Fibroblast of peridontal ligament (primary cell): Measurements from ENCODE around the gene RHBDF1.

Source experiments
- DNase-seq: peaks from one replicate; pipeline ENCODE4 v3.0.0-alpha.2; 2010; ENCODE audit errors: extremely low read depth

Gene RHBDF1

DNA sequence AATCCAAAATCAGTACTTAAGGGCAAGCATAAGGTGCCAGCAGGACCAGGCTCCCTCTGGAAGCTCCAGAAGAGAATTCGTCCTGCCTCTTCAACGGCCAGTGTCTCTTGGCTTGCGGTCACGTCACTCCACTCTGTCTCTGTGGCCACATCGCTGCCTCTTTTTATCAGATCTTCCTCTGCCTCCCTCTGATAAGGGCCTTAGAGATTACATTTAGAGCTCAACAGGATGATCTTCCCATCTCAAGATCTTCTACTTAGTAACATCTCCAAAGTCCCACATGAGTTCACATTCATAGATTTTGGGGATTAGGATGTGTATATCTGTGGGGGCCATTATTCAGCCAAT, 22.5 kb upstream of the RHBDF1 start:
- DNase-seq = no peak

DNA sequence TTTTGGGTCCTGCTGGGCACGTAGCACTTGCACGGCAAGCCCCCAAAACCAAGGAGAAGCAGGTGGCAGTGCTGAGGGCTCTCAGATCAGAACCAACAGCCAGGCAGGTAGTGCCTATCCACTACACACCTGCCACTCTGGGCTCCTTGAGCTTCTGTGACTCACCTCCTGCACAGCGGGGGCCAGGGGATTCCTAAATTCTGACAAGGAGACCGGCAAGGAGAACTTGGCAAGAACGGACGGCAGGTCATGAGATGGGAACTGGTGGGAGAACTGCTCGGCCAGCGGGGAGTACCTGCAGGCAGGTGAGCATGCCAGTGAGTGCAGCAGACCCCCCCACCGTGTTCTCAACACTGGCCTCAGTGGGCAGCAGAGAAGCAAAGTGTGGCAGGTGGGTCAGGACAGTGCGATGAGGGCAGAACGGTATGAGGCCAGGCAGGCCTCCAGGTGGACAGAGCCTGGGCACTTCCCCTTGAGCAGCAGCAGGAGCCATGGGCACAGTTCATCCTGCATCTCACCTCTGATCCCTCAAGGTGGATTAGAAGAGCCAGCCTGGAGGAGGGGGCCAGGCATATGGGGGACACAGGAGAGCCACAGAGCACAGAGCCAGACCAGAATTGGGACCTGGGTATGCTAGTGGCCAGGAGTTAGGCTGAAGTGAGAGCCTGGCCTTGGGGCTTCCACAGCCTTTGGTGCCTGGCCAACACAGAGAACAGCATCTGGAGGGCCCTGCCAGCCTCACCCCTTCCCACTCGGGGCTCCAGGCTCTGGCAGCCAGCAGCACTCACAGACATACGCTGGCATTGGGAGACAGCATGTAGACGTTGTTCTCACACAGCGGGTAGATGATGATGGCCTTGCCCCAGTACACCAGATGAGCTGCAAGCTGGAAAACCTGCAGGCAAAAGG, 20.3 kb upstream of the RHBDF1 start:
- no peak for DNase-seq

DNA sequence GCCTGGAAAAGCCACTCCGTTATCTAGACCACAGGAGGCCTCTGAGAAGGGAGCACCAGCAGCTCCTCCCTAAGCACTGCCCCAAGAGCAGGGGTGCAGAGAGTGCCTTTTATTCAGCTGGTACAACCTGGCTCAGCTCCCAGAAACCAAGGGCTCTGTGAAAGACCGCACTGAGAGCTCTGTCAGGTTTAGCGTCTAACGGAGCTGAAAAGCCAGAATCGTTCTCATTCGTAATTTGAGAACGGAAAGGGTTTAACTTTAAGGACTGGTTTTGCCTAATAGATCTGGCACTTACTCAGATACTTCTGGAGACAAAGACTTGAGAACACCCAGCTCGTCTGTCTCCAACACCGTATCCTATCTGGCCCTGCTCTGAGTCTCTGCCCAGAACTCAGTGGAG, 19.1 kb upstream of the RHBDF1 start:
- DNase-seq = peak; percentile 76

DNA sequence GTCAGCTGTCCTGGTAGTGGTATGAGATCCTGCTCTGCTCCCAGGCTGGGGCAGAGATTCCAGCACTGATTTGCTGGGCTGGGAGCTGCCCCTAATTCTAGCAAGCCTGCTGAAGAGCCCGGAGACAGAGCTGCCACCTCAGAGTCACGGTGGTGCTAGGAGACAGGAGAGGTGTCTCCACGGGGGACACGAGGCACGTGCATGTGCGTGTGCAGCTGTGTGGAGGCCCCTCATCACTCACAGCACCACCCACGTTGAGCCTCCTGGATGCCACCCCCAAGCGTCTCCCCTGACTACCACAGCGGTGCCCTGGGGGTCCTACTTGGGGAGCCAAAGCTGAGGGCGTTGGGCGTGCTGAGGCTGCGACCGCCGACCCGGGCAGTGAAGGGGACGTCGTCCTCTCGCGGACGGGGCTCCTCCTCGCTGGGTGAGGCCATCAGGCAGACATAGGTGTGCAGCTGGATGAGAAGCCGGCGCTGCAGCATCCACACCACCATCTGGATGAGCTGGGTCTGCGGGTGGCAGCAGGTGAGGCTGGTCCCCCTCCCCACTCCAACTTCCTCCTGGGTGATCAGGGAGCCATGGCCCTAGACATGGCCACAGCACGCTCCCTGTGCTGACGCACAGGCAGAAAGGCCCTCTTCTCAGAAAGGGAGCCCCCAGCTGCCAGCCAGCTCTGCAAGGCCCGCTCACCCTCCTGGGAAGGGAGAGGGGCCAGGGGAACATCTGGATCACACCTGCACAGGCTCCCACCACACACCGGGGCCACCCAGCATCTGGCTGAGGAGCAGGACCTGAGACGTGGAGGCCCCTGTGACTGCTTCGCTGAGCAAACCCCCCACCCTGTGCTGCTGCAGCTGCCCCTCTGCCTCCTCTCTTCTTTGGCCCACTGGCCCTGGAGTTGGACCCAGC, 17.2 kb upstream of the RHBDF1 start:
- DNase-seq = no peak

DNA sequence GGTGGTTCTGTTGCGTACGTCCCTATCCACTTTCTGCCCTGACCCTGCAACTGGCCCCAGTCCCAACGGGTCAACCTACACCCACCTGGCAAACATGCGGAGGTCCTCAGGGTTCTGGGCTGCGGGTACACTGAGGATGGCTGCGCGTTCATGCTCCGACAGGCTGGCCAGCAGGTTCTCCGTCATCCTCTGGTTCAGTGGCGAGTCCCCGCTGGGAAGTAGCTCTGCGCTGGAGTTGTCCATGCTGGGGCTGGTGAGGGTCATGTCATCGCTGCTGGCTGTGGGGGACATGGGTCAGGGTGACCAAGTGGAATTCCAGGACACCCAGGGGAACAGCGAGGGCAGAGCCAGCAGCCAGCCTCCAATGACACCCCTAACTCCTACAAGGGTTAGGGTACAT, 16.2 kb upstream of the RHBDF1 start:
- DNase-seq = no peak

DNA sequence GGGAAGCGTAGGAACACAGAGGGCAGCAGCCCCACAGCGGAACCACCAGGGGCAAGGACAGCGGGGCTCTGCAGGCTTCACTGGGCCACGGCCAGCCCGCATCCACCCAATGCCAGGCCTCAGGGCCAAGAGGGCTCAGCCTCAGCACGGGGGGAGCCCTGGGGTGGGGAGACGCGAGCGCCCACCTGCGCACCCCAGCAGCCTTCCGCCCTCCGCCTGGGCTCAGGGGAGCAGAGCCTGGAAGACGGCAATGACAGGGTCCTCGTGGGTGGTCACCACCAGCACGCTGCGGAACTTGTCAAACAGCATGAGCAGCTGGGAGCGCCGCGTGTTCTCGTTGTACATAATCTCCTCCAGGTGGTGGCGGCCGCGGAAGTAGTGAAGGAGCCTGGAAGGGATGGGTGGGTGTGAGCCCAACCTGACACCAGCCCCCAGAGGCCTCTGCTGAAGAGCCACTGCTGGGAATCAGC, 14.1 kb upstream of the RHBDF1 start:
- no peak for DNase-seq

DNA sequence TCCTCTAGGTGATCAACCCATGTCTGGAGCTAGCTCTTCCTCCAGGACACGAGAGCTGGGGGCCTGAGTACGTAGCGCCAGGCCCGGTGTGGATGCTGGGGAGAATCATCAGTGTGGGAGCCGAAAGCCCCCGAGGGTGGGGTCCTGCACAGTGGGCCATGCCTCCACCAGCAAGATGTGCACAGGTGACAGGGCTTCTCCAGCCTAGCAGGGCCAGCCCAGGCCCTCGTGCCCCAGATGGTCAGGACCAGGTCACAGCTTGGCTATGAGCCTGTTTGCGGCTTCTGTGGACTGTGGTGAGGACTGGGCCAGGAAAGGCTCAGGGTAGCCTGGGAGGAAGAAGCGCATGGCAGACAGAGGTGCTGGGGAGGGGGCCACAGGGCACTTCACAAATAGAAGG, 13.4 kb upstream of the RHBDF1 start:
- DNase-seq = no peak

DNA sequence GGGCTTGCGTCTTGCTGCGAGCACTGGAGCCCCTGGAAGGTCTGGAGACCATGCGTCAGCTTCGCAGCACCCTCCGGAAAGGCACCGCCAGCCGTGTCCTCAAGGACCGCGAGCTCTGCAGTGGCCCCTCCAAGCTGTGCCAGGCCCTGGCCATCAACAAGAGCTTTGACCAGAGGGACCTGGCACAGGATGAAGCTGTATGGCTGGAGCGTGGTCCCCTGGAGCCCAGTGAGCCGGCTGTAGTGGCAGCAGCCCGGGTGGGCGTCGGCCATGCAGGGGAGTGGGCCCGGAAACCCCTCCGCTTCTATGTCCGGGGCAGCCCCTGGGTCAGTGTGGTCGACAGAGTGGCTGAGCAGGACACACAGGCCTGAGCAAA, 13.0 kb upstream of the RHBDF1 start:
- DNase-seq = no peak

DNA sequence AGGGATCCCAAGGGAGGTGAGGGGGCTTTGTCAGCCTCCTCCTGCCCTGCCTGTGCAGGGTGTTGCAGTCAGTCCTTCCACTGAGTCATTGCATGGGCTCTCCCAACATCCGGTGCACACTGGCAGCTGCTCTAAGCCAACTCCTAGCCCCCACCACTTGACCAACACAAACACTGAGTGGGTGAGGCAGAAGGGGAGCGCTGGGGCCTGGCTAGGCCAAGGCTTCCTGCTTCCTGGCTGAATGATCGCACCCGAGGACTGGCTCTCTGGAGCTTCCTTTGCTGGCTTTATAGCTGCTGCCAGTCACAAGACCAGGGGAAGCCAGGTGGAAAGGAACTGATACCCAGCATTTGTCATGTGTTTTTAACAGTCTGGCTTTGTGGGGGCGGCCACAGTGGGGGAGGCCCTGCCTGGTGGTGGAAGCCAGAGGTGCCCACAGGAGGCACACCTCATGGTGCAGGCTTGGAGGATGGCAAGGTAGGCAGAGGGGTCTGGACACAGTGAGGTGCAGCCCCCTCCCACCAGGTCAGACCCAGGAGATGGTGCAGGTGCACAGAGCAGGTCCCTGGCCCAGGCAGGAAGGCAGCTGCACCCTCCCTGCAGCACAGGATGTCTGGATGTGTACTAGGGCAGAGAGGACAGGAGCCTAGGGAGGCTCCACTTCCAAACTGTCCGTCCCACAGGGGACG, 12.4 kb upstream of the RHBDF1 start:
- DNase-seq = peak; percentile 88

DNA sequence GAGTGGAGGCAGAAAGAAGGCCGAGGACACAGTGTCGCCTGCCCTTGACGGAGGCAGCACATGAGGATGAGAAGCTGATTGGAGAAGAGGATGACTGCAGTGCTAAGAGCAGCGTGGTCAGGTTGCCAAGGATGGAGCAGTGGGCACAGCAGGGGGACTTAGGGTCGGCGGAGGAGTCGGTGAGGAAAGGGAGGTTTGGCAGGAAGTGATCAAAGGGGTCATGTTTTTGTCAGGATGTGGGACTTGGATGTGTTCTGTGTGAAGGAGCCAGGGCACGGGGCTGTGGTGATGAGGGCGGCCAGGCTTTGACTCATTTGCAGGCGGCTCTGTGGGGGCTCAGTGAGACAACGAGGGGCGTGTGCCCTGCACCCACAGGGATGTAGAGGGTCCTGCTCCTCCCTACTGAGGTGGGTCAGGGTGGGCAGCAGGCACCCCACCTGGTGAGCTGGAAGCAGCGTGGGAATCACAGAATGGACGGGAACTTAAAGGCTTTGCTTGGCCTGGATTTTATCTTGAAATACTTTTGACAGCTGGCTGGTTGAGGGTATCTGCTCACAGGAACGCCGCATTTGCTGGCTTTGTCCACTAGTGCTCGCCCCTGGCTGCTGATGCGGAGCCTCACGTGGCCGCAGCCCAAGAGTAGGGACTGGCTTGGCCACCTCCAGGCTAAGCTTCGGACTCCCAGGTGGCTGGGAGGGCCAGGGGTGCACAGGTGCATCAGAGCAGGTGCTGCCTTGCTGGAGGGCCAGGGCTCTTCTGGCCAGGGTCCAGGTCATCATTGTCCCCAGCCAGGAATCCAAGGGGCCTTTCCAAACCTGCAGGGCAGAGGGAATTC, 11.6 kb upstream of the RHBDF1 start:
- no peak for DNase-seq

DNA sequence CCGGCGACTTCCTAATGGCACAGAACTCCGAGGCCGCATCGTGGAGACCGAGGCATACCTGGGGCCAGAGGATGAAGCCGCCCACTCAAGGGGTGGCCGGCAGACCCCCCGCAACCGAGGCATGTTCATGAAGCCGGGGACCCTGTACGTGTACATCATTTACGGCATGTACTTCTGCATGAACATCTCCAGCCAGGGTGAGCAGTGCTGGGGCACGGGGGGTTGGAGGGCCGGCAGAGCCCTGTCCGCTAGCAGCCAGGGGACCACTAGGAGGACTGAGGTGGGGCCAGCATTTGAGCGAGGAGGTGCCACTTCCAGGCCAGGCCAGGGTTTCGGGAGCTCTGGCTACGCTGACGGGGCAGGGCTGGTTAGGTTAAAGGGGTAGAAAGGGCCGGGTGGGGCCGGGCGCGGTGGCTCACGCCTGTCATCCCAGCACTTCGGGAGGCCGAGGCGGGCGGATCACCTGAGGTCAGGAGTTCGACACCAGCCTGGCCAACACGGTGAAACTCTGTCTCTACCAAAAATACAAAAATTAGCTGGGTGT, 10.7 kb upstream of the RHBDF1 start:
- no peak for DNase-seq

DNA sequence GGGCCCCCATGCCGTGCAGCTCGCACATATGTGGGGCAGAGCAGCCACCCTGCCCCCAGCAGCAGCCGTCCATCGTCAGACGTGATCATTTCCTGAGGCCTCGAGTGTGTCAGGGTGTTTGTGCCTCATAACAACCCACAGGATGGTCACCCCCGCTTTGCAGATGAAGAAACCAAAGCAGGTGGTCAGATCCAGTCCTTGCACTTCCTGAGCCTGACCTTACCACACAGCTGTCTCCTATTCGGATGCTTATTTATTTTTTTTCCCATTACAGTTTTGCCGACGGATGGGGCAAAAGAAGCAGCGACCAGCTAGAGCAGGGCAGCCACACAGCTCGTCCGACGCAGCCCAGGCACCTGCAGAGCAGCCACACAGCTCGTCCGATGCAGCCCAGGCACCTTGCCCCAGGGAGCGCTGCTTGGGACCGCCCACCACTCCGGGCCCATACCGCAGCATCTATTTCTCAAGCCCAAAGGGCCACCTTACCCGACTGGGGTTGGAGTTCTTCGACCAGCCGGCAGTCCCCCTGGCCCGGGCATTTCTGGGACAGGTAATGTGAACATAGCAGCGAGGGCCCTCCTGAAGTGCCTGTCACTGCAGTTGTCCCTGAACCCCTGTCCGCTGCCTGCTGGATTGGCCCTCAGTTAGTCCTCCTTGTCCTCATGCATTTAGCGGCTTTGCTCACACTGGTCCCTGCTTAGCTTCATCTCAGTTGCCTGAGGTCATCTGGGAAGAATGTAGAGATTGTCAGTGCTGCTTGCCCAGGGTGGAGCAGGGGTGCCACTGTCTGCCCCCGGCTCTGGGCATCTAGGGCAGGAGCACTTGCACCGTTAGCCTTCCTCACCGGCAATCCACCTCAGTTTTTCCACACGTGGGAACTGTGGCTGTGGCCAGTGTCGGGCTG, 7.0 kb upstream of the RHBDF1 start:
- no peak for DNase-seq

DNA sequence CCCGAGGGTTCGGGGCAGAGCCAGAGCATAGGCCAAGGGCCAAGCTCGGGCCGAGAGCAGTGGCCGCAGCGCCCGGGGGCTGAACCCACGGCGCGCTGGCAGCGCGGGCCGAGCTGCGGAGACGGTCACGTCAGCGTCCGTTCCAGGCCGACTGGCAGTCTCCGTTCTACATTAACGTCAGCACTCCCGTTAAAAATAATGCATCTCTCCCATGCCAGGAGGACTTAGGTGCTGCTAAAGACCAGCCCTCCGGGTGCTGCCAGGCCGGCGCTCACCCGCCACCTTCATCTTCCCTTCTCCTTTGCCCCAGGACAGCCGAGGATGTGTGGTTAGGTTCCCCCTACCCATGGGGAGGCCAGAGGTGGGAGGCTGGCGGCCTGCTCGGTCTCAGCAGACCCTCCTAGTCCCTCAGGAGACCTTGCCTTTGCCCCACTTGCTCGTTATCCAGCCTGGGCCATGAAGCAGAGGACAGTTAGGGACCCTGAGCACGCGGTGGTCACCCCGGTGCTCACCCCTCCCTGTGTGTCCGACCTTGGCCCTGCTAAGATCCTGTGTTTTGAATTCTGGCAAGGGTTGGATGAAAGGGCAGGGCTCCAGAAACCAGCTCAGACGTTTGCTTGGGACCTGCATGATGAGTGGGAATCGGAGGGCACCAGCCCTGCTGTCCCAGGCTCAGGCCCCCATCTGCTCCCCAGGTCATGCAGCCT, 6.2 kb upstream of the RHBDF1 start:
- DNase-seq = peak; percentile 63

DNA sequence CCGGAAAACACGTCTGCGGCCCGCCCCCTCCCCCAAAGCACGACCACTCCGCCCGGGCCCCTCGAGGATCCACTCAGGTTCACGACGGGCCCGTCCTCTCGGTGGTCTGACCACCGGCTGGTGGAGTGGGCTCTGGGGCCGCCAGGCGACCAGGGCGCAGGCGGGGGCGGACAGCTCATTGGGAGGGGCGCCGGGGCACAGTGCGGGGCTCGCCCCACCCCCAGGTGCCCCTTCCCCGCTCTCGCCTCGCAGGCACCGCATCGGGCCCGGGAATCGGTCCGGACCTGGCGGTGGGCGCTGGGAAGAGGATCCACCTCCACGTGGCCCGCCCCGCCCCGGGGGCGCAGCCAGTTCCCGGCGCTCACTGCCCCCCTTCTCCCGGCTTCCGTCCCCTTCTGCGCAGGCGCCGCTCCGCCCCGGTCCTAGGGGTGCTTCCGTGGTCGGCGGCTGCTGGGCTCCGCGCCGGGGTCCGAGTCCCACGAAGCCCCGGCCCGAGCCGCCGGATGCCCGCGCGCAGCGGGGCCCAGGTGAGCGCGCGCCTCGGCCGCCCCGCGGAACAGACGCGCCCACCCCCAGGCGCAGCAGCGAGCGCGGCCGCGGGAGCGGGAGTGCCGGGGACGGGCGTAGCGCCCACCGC, 5.5 kb upstream of the RHBDF1 start, which contains the start of gene MPG:
Gene MPG (plus strand): TSS at position 419 of the 637 bp plus-strand sequence. CDS start 85 bp downstream, at position 504.
- peak; percentile 60 for DNase-seq

DNA sequence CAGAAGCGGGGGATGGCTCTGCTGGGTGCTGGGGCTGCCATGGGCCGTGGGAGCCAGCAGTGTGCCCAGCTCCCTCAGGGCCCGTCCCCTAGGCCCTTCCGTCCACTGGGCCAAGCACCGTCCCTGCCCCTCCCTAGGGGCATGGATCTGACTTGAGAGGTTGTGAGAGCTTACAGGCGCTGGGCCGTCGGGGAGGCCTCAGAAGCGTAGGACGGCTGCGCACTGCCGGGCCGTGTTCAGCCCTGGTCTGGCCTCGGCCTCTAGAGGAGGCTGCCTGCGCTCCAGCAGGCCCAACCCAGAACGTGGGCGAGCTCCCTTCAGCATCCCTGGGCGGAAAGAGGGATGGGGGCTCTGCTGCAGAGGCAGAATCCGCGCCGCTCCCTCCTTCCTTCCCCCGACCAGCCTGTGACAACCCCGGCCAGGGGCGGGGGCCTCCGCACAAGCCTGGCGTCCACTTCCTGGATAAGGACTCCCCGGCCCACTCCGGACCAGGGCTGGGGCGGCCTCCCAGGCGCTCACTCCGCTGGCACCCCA, 4.9 kb upstream of the RHBDF1 start:
- peak; percentile 49 for DNase-seq

DNA sequence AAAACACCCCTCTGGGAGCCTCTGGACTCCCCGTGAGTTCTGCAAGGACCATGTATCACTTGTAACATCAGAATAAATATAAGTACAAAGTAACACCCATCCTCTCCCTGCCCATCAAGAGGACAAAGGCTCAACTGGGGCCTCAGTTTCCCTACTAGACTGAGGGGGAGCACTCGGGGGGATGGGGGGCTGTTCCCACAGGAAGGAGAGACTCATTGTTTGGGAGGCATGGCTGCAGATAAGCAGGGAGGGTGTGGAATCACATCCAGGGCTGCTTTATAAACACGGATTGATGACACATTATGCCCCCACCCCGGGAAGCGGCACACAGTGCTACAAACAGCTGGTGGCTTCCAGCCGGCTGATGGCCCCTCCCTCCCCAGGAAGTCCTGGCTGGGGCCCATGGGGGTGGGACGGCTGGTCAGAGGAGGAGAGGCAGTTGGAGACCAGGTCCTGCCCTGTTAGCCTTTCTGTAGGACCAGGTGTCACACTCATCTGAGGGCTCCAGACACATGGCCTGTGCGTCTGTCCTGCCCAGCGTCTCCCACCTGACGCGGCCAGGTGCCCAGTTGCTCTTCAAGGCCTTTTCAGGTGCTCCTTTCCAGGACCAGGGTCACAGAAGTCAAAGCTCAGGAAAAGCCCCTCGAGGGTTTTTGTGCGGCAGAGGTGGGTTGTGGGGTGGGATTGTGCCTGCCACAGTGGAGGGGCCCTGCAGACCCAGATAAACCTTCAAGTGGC, 4.3 kb upstream of the RHBDF1 start:
- peak; percentile 78 for DNase-seq
